Psoas muscle (tissue), 8 donors: ENCODE data around the gene PRPF6. TPM values are rescaled to one million over a fixed set of nuclear protein-coding genes. Genes with fewer than 3 reads are reported as not detected.
A peak's percentile ranks its signal among the peaks of the same experiment; 100 is the strongest.

Experiments
- ATAC-seq, 4 donors: fragments of 200-7000 bp; cut with Tn5 transposase; one replicate each; pipeline ENCODE4 v1.9.1; 2020; ENCODE audit warnings: moderate library complexity in 3 of 4, mild to moderate bottlenecking in 2 of 4
- DNase-seq, 2 donors: peaks; one replicate each; pipeline ENCODE4 v3.0.0-alpha.2; 2020
- H3K27ac ChIP-seq: fragments of 200-600 bp; one replicate; pipeline ENCODE4 v1.8.0; 2022
- H3K27me3 ChIP-seq, 3 donors: fragments of 200-600 bp in 1 of 3; one replicate each; pipeline versions ENCODE4 v1.6.1 to v1.8.0; 2013 to 2022; ENCODE audit warnings: low read length in 2 of 3, mild to moderate bottlenecking in 2 of 3, moderate library complexity in 1 of 3; ENCODE audit not compliant: insufficient read depth in 3 of 3
- H3K36me3 ChIP-seq, 2 donors: fragments of 200-600 bp in 1 of 2; one replicate each; pipeline versions ENCODE4 v1.6.1 to v1.8.0; 2013 to 2022; ENCODE audit warnings: low read depth in 1 of 2, mild to moderate bottlenecking in 1 of 2, moderate library complexity in 1 of 2; ENCODE audit not compliant: insufficient read depth in 1 of 2
- H3K4me1 ChIP-seq: fragments of 200-600 bp; one replicate; pipeline ENCODE4 v1.8.0; 2022
- H3K4me3 ChIP-seq: fragments of 200-600 bp; one replicate; pipeline ENCODE4 v1.8.0; 2022; ENCODE audit warnings: mild to moderate bottlenecking
- H3K9me3 ChIP-seq: fragments of 200-600 bp; one replicate; pipeline ENCODE4 v1.8.0; 2022
- WGBS, 3 donors: extraction: QIAGEN DNeasy Blood & Tissue Kit; methylation state at CpG; one replicate each; pipeline versions ENCODE4 v1.1.6 to v1.1.7; 2013; 5-methylcytosine and 5-hydroxymethylcytosine counted together
- intact Hi-C, 2 donors: fragments of 100-400 bp; cut with DNase I; formaldehyde crosslinking; loops; one replicate each; pipeline versions ENCODE4 v1.11.0 to v1.14.2; 2022
- polyA plus RNA-seq, 3 donors: library from polyadenylated mRNA; stranded (reverse); fragments of 200-250 nt; gene quantifications; one replicate each; pipeline ENCODE4 v1.2.3, GENCODE V29; 2013
- total RNA-seq, 4 donors: library from RNA; stranded (reverse); fragmentation: NEBNext Ultra II Directional in 2 of 4; extraction: Animal tissue kit (Norgen Biotek cat#: 25700) in 2 of 4; gene quantifications; one replicate each; pipeline versions ENCODE4 v1.2.1 to v1.2.4, GENCODE V29; 2021 to 2023
- TF ChIP-seq, protein P1 (sequence below): fragments of 200-600 bp; IDR thresholded peaks from one replicate; pipeline ENCODE4 v1.8.0; 2022; ENCODE audit warnings: antibody characterized with exemption
- donor health status: healthy with polysubstance abuse.
- donor health status: DM: no; HTN: no; CAD: no; lungs with moderate emphysema.
- donor health status: Bipolar disorder and iron deficiency.
- donor health status: healthy.
- donor health status: DM: yes; HTN: yes; CAD: no.
- donor health status: DM: no; HTN: no; CAD: no.
- donor health status: DM: no; HTN: no; CAD: no.
- donor health status: DM: yes; HTN: yes; CAD: no.

Gene PRPF6
- total and polyA plus RNA-seq, 7 donors: 38.8 to 75.4 (median 56.8) TPM

DNA sequence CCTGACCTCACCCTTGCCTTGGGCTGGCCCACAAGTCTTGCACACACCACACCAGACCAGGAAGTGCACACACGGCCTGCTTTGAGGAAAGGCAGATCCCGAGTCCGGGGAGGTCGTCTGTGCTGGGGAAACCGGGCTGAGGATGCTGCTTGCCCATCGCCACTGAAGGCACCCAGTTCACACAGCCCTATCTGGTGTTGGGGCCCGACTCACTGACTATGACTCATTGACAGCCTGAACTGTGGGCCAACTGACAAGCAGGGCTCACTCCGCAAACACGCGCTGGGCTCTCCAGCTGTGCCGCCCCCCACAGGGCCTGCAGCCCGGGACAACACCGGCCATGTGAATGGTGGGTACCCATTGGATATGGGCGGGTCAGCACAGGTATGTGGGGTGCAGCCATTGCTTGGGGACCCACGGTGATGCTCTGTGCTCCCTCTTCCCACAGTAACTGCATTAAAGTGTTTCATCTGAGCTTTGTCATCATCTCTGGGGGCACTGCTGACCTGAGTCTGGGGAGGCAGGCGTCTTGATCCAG, 3.1 kb upstream of the PRPF6 start:
- DNase-seq (no peak), ATAC-seq (no peak)
- peaks cover 0 to under 1% of the 10 kb centered on the region in 2 donors for H3K36me3 ChIP-seq
- no peaks in the 10 kb centered on the region for H3K9me3 ChIP-seq
- intact Hi-C loops: no loop called here
- no peak overlapping the region for H3K27ac ChIP-seq
- peaks cover 19% of the 10 kb centered on the region for H3K4me1 ChIP-seq
- no peak overlapping the region for H3K4me3 ChIP-seq
- peaks cover 0 to 3% (median 0%) of the 10 kb centered on the region in 3 donors for H3K27me3 ChIP-seq
- 67 to 77% (median 67%) methylated on average over 16 of the region's 16 CpGs for WGBS, 3 donors
- TF ChIP-seq, protein P1, sequence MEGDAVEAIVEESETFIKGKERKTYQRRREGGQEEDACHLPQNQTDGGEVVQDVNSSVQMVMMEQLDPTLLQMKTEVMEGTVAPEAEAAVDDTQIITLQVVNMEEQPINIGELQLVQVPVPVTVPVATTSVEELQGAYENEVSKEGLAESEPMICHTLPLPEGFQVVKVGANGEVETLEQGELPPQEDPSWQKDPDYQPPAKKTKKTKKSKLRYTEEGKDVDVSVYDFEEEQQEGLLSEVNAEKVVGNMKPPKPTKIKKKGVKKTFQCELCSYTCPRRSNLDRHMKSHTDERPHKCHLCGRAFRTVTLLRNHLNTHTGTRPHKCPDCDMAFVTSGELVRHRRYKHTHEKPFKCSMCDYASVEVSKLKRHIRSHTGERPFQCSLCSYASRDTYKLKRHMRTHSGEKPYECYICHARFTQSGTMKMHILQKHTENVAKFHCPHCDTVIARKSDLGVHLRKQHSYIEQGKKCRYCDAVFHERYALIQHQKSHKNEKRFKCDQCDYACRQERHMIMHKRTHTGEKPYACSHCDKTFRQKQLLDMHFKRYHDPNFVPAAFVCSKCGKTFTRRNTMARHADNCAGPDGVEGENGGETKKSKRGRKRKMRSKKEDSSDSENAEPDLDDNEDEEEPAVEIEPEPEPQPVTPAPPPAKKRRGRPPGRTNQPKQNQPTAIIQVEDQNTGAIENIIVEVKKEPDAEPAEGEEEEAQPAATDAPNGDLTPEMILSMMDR: no peak

DNA sequence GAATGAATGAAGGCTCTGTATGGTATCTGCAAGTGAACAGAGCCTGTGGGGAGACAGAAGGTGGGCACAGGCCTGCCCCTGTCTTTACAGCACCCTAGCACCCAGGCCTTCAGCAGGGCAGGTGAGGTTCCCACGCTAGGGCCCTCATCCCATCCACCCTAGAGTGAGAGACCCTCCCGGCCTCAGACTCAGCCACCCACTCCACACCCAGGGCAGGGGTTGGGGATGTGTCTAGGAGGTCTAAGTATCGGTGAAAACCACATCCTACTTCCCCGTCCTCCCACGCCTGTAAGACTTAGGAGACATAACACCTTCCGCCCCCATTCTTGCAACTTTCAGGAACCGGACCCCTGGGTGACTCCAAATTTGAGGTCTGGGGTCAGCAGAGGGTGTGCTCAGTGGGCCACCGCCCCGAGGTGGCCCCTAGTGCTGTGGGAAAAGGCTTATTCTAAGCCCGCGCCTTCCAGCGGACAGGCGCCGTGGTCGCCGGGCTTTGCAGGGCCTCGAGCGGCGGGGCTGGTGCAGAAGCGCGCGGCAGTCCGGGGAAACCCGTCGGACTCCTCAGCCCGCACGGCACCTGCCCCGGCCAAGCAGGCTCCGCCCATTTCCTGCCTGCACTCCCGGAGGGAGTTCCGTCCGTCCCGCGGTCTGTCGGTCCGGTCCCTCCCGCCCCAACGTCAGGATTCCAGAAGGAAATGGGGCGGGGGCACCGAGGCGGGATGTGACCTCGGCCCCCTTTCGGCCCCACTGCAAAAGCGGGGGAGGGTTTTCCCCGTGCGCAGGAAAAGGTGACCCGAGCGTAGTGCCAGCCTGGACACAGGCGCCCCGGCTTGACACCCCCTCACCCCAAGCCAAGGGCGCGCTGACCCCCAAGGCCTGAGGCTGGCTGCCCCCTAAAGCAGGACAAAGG, 2.4 kb upstream of the PRPF6 start:
- Histone ChIP-seq H3K4me3 (peak overlapping the region; percentile 62), H3K36me3 (peaks cover 2 to 8% of the 10 kb centered on the region in 2 donors), H3K27ac (peak overlapping the region; percentile 44), H3K9me3 (no peaks in the 10 kb centered on the region), H3K4me1 (peaks cover 20% of the 10 kb centered on the region), H3K27me3 (peaks cover 0 to 3% (median 0%) of the 10 kb centered on the region in 3 donors)
- 11 to 20% (median 15%) methylated on average over 30 to 52 of the region's 52 CpGs for WGBS, 3 donors
- intact Hi-C loops: no loop called here
- ATAC-seq (peak; percentile 25 to 65 (median 42)), DNase-seq (peak; percentile 73 to 79)
- TF ChIP-seq, protein P1: no peak

DNA sequence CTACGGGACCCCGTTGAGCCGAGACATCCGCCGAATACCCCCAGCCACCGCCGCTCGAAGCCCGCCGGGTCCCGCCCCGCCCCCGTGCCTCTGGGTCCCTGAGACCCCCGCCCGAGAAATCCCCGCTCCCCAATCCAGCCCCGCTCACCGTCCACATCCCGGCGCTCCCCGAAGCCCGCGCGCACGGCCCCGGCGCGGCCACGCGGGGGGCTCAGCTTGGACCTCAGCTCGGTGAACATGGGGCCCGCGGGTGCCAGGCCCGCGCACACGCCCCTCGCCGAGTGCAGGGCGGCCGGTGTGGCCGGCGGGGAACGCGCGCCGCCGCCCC, 1.7 kb upstream of the PRPF6 start:
- Histone ChIP-seq H3K9me3 (no peaks in the 10 kb centered on the region), H3K36me3 (peaks cover 2 to 14% of the 10 kb centered on the region in 2 donors), H3K27ac (peak overlapping the region; percentile 44), H3K4me1 (peaks cover 18% of the 10 kb centered on the region), H3K4me3 (peak overlapping the region; percentile 62), H3K27me3 (peaks cover 0 to 3% (median 0%) of the 10 kb centered on the region in 3 donors)
- WGBS, 3 donors: 0 to 1% (median 1%) methylated on average over 21 to 47 of the region's 47 CpGs
- DNase-seq (no peak), ATAC-seq (no peak)
- TF ChIP-seq, protein P1: no peak
- intact Hi-C loops: no loop called here

DNA sequence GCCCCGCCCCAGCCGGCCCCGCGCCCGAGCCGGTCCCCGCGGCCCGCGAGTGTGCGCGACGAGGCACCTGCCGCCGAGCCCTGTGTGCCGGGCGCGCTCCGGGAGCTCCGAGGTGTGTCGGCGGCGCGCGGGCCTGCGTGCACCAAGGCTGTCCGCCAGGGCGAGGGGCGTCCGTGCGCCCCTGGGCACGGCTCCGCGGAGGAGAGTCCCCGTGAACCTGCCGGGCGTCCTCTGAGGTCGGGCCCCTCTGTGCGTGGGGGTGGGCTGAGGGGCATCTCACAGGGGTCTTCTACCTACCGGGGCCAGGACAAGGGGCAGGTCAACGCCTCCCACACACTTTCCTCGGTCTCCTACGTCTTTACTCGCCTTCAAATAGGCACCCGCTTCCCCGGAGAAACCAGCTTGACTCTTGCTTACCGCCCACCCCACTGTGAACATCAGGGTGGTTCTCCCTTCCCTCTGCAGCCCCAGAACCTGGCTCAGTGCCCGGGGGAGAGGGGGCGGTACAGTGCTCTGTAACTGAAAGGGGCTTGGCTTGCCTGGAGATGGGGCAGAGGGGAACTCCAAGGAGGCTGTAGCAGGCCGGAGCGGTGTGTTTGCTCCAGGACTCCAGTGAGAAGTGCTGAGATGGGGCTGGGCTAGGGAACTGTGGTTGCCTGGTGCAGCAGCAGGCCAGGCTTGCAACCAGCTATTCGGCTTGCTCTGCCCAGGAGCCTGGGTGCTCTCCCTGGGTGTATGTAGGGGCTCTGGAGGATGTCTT, 1.2 kb upstream of the PRPF6 start, which contains the start of gene SAMD10:
Gene SAMD10, minus strand, starts transcription at position 86 of the 760 bp plus-strand sequence. CDS start 175 bp downstream, outside the sequence.
- Histone ChIP-seq H3K27ac (peak within 1 kb of the TSS; percentile 89), H3K27me3 (peaks cover 0 to 3% (median 0%) of the 10 kb centered on the region in 3 donors), H3K36me3 (peaks cover 2 to 20% of the 10 kb centered on the region in 2 donors), H3K9me3 (no peaks in the 10 kb centered on the region), H3K4me3 (peak within 1 kb of the TSS; percentile 99), H3K4me1 (peaks cover 18% of the 10 kb centered on the region)
- TF ChIP-seq, protein P1: no peak
- 5 to 10% (median 8%) methylated on average over 40 to 52 of the region's 52 CpGs for WGBS, 3 donors
- intact Hi-C loops: loop anchor here in 1 of 2 donors (2.0 kb wide), 1 partner anchor 79 kb away; no protein-coding TSS in a partner anchor
- ATAC-seq: peak in 2 of 4 donors; percentile 2 to 15
- peak in 1 of 2 donors; percentile 69 for DNase-seq
